Rectal smooth muscle tissue (tissue), 1 donor: ENCODE measurements around the gene ZFC3H1.

Experiments
- H3K27ac ChIP-seq: one replicate; pipeline ENCODE4 v1.7.0; 2013; ENCODE audit warnings: low read depth, low read length, inconsistent platforms
- H3K27me3 ChIP-seq: one replicate; pipeline ENCODE4 v1.7.0; 2013; ENCODE audit warnings: low read length; ENCODE audit not compliant: control insufficient read depth, insufficient read depth
- H3K36me3 ChIP-seq: one replicate; pipeline ENCODE4 v1.7.0; 2013; ENCODE audit warnings: low read length; ENCODE audit not compliant: control insufficient read depth, insufficient read depth
- H3K4me1 ChIP-seq: one replicate; pipeline ENCODE4 v1.7.0; 2013; ENCODE audit warnings: low read length; ENCODE audit not compliant: control insufficient read depth, insufficient read depth
- H3K4me3 ChIP-seq: one replicate; pipeline ENCODE4 v1.7.0; 2013; ENCODE audit warnings: low read length
- H3K9ac ChIP-seq: one replicate; pipeline ENCODE4 v1.7.0; 2013; ENCODE audit warnings: low read length

ZFC3H1 gene

DNA sequence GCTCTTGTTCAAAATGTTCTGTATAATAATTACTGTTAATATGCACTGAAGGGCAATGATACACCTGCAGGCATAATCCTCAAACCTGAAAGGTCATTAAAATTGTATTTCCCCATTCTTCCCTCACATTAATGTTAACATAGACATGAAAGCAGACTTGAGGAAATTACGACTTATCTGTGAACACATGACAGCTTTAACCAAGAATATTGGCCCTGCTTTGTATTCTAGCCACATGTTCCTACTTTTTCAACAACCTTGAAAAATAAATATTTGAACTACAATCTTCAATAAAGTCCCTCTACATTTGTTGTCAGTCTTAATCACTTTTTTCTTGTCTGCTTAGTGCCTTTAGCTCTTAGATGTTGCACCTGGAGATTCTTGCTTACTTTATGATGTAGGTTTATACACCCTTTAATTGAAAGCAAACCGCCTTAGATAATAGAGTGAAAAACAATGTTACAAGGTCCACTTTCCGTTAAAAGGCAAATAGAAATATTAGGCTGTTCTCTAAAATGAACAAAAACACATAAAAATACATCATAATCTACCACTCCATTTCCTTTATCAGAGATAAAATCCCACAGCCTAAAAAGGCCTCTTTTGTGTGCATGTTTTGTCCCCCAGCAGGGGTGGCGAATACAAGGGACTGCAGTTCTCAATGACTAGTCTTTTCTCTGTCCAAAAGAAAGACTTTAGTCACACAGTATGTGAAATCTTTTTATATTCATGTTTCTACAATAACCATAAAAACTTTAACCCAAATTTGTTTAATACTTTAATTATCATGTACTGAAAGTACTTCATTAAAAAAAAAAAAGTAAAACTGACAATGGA is 55.9 kb downstream of the ZFC3H1 start:
- no peak overlapping the region for H3K4me3 ChIP-seq
- peaks cover 3% of the 10 kb centered on the region for H3K36me3 ChIP-seq
- H3K27ac ChIP-seq: no peak overlapping the region
- no peak overlapping the region for H3K9ac ChIP-seq
- H3K4me1 ChIP-seq: no peaks in the 10 kb centered on the region
- H3K27me3 ChIP-seq: no peaks in the 10 kb centered on the region

- H3K4me3 ChIP-seq: no peak overlapping the region
Measured at GRCh38 chr12:71605039-71605438, 58.6 kb downstream of the ZFC3H1 start.

DNA sequence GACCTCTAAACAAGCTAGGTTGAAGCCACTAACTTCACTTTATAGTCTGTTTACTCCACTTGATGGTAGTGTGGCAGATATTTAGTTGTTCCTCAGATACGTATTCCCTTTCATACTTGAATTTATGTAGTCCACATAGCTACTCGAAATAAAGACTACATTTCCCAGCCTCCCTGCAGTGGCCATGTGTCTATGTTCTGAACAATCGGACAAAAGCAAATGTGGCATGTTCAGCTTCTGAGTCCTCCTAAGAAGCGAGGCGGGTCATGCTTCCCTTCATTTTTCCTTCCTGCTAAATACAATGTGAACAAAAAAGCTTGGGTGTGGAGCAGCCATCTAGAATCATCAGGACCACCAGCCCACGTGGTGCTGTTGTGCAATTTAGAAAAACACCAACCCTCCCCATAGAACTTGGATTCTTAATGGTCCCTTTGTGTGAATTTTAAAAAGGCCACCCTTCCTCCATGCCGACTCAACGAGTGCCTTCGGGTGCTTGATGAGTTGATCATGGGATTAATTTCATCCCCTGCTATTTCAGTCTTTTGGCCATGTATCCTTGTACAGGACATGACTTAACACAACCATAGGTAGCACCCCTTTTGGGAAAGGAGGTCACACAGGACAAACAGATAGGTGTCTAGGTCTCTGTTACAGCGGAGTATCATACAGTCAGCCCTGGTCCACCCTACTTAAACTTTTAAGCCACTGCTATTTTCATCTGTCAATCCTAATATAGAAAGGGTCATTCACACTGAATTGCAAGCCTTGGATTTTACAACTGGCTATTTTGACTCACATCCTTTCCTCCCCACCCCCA is 60.7 kb downstream of the ZFC3H1 start:
- Histone ChIP-seq H3K27ac (no peak overlapping the region), H3K27me3 (no peaks in the 10 kb centered on the region), H3K4me1 (no peaks in the 10 kb centered on the region)

More at GRCh38 chr12:71605039-71605438, 58.6 kb downstream of the ZFC3H1 start:
- no peak overlapping the region for H3K9ac ChIP-seq
- no peaks in the 10 kb centered on the region for H3K36me3 ChIP-seq
- H3K27ac ChIP-seq: no peak overlapping the region
- H3K4me1 ChIP-seq: no peaks in the 10 kb centered on the region
- no peaks in the 10 kb centered on the region for H3K27me3 ChIP-seq

GRCh38 chr12:71601546-71601945 is 62.1 kb downstream of the ZFC3H1 start:
- Histone ChIP-seq H3K36me3 (no peaks in the 10 kb centered on the region), H3K27me3 (no peaks in the 10 kb centered on the region), H3K4me1 (no peaks in the 10 kb centered on the region), H3K9ac (no peak overlapping the region), H3K4me3 (no peak overlapping the region), H3K27ac (no peak overlapping the region)

More for the DNA sequence above, 60.7 kb downstream of the ZFC3H1 start:
- no peak overlapping the region for H3K9ac ChIP-seq
- H3K36me3 ChIP-seq: no peaks in the 10 kb centered on the region
- no peak overlapping the region for H3K4me3 ChIP-seq

- H3K9ac ChIP-seq: no peak overlapping the region
- no peaks in the 10 kb centered on the region for H3K36me3 ChIP-seq
- no peaks in the 10 kb centered on the region for H3K4me1 ChIP-seq
- no peak overlapping the region for H3K4me3 ChIP-seq
- H3K27ac ChIP-seq: no peak overlapping the region
- H3K27me3 ChIP-seq: no peaks in the 10 kb centered on the region
Measured at GRCh38 chr12:71599210-71599609, 64.4 kb downstream of the ZFC3H1 start.

DNA sequence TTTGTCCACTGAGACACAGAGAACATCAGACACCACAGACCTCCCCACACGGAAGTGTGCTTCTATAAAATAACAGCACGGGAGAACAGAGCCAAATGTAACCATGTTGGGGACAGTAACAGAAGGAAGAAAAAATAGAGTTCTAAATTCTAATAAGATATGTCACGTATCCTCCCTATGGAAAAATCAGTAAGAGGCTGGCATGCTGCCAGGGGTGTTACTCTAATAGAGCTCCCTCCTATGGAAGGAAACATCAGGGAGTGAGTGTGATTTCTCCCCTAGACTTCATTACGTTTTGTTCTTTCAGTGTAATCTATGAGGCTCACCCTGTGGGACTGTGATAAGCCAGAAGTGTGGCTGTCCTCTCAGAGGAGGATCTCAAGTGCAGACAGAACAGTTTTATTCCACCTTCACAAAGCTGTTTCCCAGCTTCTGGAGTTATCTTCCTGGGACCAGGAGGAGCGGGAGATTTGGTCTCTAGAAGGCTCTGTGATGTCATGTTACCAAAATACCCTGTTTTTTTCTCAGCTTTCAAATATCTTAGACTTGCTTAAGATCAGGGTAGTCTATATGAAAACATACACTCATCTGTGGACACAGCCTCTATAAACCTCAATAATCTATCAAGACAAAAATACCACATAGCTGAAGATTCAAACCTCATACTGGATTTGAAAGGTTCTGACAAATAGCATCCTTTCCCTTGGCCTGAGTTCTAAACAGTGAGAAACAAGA is 69.3 kb downstream of the ZFC3H1 start:
- Histone ChIP-seq H3K4me1 (no peaks in the 10 kb centered on the region), H3K4me3 (no peak overlapping the region), H3K27ac (no peak overlapping the region), H3K27me3 (no peaks in the 10 kb centered on the region), H3K36me3 (no peaks in the 10 kb centered on the region), H3K9ac (no peak overlapping the region)

DNA sequence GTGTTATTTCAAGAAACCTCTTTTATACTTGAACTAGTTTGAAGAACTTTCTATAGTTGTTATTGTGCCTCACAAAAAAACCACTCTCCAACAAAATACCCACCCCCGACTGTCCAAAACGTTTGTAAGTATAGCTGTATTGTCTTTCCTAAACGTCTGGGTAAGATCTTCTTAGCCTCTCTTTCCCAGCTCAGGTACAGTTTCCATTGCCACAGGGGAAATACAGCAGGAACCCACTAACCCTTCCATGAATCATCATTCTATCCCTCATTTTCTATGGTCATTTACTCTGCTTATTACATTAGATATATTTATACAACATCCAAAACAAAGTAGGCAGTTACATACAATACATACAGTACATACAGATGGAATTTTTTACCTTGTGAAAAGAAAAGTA is 70.8 kb downstream of the ZFC3H1 start:
- no peak overlapping the region for H3K4me3 ChIP-seq
- no peaks in the 10 kb centered on the region for H3K36me3 ChIP-seq
- no peak overlapping the region for H3K9ac ChIP-seq
- no peaks in the 10 kb centered on the region for H3K27me3 ChIP-seq
- H3K4me1 ChIP-seq: no peaks in the 10 kb centered on the region
- H3K27ac ChIP-seq: no peak overlapping the region

- no peaks in the 10 kb centered on the region for H3K27me3 ChIP-seq
- H3K4me3 ChIP-seq: no peak overlapping the region
- H3K4me1 ChIP-seq: no peaks in the 10 kb centered on the region
- H3K36me3 ChIP-seq: no peaks in the 10 kb centered on the region
- H3K27ac ChIP-seq: no peak overlapping the region
- no peak overlapping the region for H3K9ac ChIP-seq
Measured at GRCh38 chr12:71591601-71592000, 72.0 kb downstream of the ZFC3H1 start.

DNA sequence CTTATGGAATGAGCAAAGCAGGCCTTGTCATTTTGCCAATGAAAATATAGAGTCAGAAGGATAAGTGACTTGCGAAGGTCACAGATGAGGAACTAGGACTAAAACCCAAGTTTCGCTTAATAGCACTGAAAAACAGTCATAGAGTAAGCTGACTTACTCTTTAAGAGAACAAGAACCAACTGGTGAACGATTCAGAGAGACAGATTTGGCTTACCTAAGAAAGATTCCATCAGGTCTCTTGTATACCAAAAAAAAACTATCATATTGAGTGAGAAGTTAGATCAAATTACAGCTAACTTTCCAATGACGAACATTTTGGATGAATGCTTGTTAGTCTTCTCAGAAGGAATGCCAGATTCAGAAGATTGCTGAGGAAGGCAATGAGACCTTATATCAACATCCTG is 74.2 kb downstream of the ZFC3H1 start:
- no peak overlapping the region for H3K27ac ChIP-seq
- no peaks in the 10 kb centered on the region for H3K36me3 ChIP-seq

GRCh38 chr12:71587012-71587411 is 76.6 kb downstream of the ZFC3H1 start:
- Histone ChIP-seq H3K27ac (no peak overlapping the region), H3K4me1 (no peaks in the 10 kb centered on the region), H3K36me3 (no peaks in the 10 kb centered on the region), H3K9ac (no peak overlapping the region), H3K27me3 (no peaks in the 10 kb centered on the region), H3K4me3 (no peak overlapping the region)

More for the DNA sequence above, 74.2 kb downstream of the ZFC3H1 start:
- no peak overlapping the region for H3K9ac ChIP-seq
- H3K27me3 ChIP-seq: no peaks in the 10 kb centered on the region
- no peak overlapping the region for H3K4me3 ChIP-seq
- H3K4me1 ChIP-seq: no peaks in the 10 kb centered on the region

DNA sequence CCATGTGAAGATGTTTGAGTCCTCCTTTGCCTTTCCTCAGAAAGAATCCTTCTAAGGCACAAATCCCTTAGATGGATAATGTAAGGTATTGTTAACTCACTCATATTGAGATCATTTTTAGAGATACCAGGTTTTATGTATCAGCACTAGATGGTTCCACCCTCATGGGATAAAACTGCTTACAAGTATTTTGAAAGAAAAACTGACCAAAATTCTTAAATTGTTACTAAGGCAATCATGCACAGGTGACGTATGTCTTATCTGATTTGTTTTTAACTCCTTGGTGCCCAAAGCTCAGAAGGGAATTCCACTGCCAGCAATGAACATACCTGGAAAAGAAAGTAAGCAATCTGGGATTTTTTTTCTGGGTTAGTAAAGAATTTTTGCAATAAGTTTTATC is 78.4 kb downstream of the ZFC3H1 start:
- Histone ChIP-seq H3K9ac (no peak overlapping the region), H3K36me3 (no peaks in the 10 kb centered on the region), H3K27ac (no peak overlapping the region), H3K27me3 (no peaks in the 10 kb centered on the region), H3K4me1 (no peaks in the 10 kb centered on the region), H3K4me3 (no peak overlapping the region)

DNA sequence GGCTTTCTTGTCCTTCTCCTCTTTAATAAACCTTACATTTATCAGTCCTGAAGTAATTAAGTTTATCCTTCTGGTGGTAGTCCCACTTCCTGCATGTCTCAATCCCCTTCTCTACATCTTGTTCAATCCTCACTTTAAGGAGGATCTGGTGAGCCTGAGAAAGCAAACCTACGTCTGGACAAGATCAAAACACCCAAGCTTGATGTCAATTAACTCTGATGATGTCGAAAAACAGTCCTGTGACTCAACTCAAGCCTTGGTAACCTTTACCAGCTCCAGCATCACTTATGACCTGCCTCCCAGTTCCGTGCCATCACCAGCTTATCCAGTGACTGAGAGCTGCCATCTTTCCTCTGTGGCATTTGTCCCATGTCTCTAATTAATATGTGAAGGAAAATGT is 79.3 kb downstream of the ZFC3H1 start:
- no peak overlapping the region for H3K9ac ChIP-seq
- no peaks in the 10 kb centered on the region for H3K27me3 ChIP-seq
- no peaks in the 10 kb centered on the region for H3K4me1 ChIP-seq
- no peak overlapping the region for H3K27ac ChIP-seq
- no peak overlapping the region for H3K4me3 ChIP-seq
- no peaks in the 10 kb centered on the region for H3K36me3 ChIP-seq
